Transverse colon (tissue), 4 donors: ENCODE measurements around the gene PLA2G4E. TPM values are rescaled to one million over a fixed set of nuclear protein-coding genes. Genes with fewer than 3 reads are reported as not detected.

ENCODE experiments used
- DNase-seq: peaks from one replicate; pipeline ENCODE4 v3.0.0-alpha.2; 2019
- H3K27ac ChIP-seq, 4 donors: fragments of 200-600 bp; sonication (generic); 2 replicates each; pipeline ENCODE4 v1.5.1; 2016 to 2018; ENCODE audit warnings: inconsistent platforms in 4 of 4
- H3K27me3 ChIP-seq: fragments of 200-600 bp; sonication (generic); 2 replicates; pipeline ENCODE4 v1.5.1; 2017; ENCODE audit warnings: inconsistent platforms
- H3K36me3 ChIP-seq, 4 donors: fragments of 200-600 bp; sonication (generic); 2 replicates each; pipeline ENCODE4 v1.5.1; 2017 to 2019; ENCODE audit warnings: inconsistent platforms in 4 of 4
- H3K4me1 ChIP-seq, 4 donors: fragments of 200-600 bp; sonication (generic); 2 replicates each; pipeline ENCODE4 v1.5.1; 2017 to 2020; ENCODE audit warnings: inconsistent platforms in 4 of 4
- H3K4me3 ChIP-seq, 4 donors: fragments of 200-600 bp; sonication (generic); 1 replicate in 1 of 4; 2 replicates in 3 of 4; pipeline versions ENCODE4 v1.5.1 to v1.6.1; 2017 to 2019; ENCODE audit warnings: inconsistent platforms in 4 of 4
- H3K9me3 ChIP-seq, 2 donors: fragments of 200-600 bp; sonication (generic); 2 replicates each; pipeline ENCODE4 v1.5.1; 2017 to 2019; ENCODE audit warnings: inconsistent platforms in 2 of 2
- EP300 ChIP-seq: sonication (generic); formaldehyde crosslinking; IDR thresholded peaks from one replicate; pipeline ENCODE4 v1.6.1; 2017; ENCODE audit warnings: antibody characterized with exemption, low read depth
- POLR2A ChIP-seq: fragments of 450-650 bp; IDR thresholded peaks from one replicate; pipeline ENCODE4 v1.6.1; 2016; ENCODE audit warnings: antibody characterized with exemption, mild to moderate bottlenecking, moderate library complexity
- POLR2AphosphoS5 ChIP-seq, 3 donors: sonication (generic); formaldehyde crosslinking; IDR thresholded peaks; one replicate each; pipeline ENCODE4 v1.6.1; 2016; ENCODE audit warnings: antibody characterized with exemption in 3 of 3
- WGBS, 2 donors: methylation state at CpG; one replicate each; pipeline ENCODE4 v1.1.5; 2018; ENCODE audit warnings: low coverage in 1 of 2; 5-methylcytosine and 5-hydroxymethylcytosine counted together
- in situ Hi-C, 4 donors: fragments of 200-750 bp; cut with MboI; loops; one replicate each; pipeline versions ENCODE4 v1.15.0 to v1.15.1; 2017; ENCODE audit warnings: low sequenced_read_pairs in 3 of 4, low pct_ligation_motif_present in 1 of 4, low pct_unique_long_range_greater_than_20kb in 1 of 4
- intact Hi-C: fragments of 100-400 bp; cut with DNase I; formaldehyde crosslinking; loops from one replicate; pipeline ENCODE4 v1.15.1; 2023; ENCODE audit warnings: low total_unique reads
- total RNA-seq, 4 donors: library from RNA; depleted of rRNA; stranded (reverse); fragments of >200 nt; gene quantifications; one replicate each; pipeline ENCODE4 v1.1.0, GENCODE V29; 2016
- TF ChIP-seq, protein P1 (sequence below), 5 experiments: fragments of 200-600 bp in 3 of 5; fragments of 450-650 bp in 2 of 5; sonication (generic) in 3 of 5; IDR thresholded peaks; 1 replicate in 2 of 5; 2 replicates in 3 of 5; pipeline ENCODE4 v1.5.1; 2016 to 2017; ENCODE audit warnings: antibody characterized with exemption in 5 of 5, inconsistent platforms in 3 of 5, mild to moderate bottlenecking in 2 of 5, moderate library complexity in 1 of 5

Gene PLA2G4E
- total RNA-seq, 4 donors from 2014 or later, result 0.32 TPM; not detected in 3

DNA sequence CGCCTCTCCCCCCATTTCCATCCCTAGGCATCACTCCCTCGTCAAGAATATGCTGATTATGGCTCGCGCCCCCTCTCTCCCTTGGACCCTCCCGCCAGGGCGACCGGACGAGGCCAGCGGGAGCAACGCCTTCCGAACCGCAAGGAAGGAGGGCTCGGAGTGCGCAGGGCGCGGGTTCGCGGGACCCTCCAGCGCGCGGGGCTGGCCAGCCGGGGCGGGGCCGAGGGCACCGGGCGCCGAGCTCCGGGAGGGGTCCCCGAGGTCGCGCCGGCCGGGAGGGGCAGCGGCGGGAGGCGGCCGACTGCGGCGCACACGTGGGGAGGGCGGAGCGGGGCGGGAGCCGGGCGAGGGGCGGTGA lies 49.0 kb downstream of the PLA2G4E start:
- Histone ChIP-seq H3K36me3 (no peaks in the 10 kb centered on the region), H3K9me3 (no peaks in the 10 kb centered on the region), H3K27me3 (no peaks in the 10 kb centered on the region), H3K27ac (peak overlapping the region; percentile 82 to 96 (median 92)), H3K4me1 (peaks cover 0 to 63% (median 42%) of the 10 kb centered on the region in 4 donors), H3K4me3 (peak overlapping the region; percentile 67 to 94 (median 76))
- no peak for DNase-seq
- in situ Hi-C loops (no loop called here), intact Hi-C loops (no loop called here)
- WGBS, 2 donors, result 1 to 17% methylated on average over 1 to 11 of the region's 46 CpGs
- no peak for TF ChIP-seq POLR2A
- TF ChIP-seq, protein P1, sequence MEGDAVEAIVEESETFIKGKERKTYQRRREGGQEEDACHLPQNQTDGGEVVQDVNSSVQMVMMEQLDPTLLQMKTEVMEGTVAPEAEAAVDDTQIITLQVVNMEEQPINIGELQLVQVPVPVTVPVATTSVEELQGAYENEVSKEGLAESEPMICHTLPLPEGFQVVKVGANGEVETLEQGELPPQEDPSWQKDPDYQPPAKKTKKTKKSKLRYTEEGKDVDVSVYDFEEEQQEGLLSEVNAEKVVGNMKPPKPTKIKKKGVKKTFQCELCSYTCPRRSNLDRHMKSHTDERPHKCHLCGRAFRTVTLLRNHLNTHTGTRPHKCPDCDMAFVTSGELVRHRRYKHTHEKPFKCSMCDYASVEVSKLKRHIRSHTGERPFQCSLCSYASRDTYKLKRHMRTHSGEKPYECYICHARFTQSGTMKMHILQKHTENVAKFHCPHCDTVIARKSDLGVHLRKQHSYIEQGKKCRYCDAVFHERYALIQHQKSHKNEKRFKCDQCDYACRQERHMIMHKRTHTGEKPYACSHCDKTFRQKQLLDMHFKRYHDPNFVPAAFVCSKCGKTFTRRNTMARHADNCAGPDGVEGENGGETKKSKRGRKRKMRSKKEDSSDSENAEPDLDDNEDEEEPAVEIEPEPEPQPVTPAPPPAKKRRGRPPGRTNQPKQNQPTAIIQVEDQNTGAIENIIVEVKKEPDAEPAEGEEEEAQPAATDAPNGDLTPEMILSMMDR (IDR thresholded peaks at IDR 0.05), result no peak
- no peak for TF ChIP-seq EP300
- TF ChIP-seq POLR2AphosphoS5 (IDR thresholded peaks at IDR 0.05), result no peak

DNA sequence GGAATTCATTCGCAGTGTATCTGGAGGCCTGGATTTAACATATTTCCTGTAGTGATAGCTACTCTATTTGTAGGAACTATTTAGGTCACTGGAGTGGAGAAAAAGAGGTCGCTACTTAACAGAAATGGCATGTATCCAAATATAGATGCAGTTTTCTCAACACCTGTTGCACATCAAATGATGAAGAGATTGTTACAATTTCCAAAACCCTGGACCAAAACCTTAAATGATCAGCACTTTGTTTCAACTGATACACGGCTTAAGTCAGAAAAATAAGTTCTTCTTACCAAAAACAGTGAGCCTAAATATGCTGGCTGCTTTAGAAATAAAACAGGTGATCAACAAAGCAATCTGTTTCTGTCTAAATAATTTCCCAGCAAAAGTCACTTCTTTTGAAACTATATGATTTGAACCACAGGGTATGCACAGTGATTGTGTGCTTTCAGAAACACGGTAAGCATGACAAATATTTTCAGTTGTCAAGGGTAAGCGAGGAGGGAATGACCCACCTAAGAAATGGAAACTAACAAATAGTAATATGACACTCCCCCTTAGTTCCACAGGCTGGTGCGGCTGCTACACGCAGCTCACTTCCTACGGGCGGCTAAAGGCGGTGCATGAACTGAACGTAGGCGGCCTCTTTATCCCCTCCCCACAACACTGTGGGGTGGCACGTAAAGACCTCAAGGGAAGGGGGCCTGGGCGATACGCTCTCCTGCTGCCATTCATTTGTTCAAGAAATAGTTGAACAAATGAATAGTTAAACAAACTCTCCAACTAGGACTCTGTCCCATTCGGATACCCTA lies 49.5 kb downstream of the PLA2G4E start:
- Histone ChIP-seq H3K9me3 (no peaks in the 10 kb centered on the region), H3K36me3 (no peaks in the 10 kb centered on the region), H3K4me1 (peaks cover 0 to 69% (median 45%) of the 10 kb centered on the region in 4 donors), H3K4me3 (peak overlapping the region; percentile 67 to 94 (median 76)), H3K27ac (peak overlapping the region; percentile 82 to 96 (median 92)), H3K27me3 (no peaks in the 10 kb centered on the region)
- intact Hi-C loops (no loop called here), in situ Hi-C loops (no loop called here)
- TF ChIP-seq POLR2A (peak; percentile 70), EP300 (no peak), POLR2AphosphoS5 (IDR thresholded peaks at IDR 0.05) (peak; percentile 63 to 80 (median 70))
- TF ChIP-seq, protein P1 (IDR thresholded peaks at IDR 0.05), result peak in 2 of 5 experiments; percentile 40 to 51
- DNase-seq, result peak; percentile 72
- 7 to 18% methylated on average over 6 to 16 of the region's 16 CpGs for WGBS, 2 donors

DNA sequence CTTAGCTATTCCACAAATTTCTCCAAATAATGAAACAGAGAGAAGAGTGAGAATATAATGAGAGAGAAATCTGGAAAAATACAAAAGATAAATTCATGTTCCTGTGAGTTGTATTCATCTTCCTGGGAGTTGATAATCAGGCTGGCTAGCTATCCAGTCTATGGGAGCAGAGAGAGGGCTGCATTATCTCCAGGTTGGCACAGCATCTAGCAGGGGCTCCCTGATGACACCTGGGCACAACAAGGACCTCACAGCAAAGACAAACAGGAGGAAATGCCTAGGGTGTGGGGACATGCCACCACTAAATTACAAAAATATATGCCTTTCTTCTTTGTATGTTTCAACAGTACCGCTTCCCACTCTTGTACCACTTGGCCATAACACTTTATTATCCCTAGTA lies 50.4 kb downstream of the PLA2G4E start:
- Histone ChIP-seq H3K4me1 (peaks cover 0 to 76% (median 46%) of the 10 kb centered on the region in 4 donors), H3K9me3 (no peaks in the 10 kb centered on the region), H3K36me3 (no peaks in the 10 kb centered on the region), H3K27ac (peak overlapping the region; percentile 82 to 96 (median 92)), H3K4me3 (peak overlapping the region in 1 of 4 donors; percentile 67), H3K27me3 (no peaks in the 10 kb centered on the region)
- 91 to 100% methylated on average over 1 of the region's 1 CpG for WGBS, 2 donors
- DNase-seq, result peak; percentile 6
- in situ Hi-C loops, result no loop called here
- intact Hi-C loops, result no loop called here
- TF ChIP-seq POLR2AphosphoS5 (IDR thresholded peaks at IDR 0.05), result no peak
- no peak for TF ChIP-seq POLR2A
- no peak for TF ChIP-seq EP300
- TF ChIP-seq, protein P1 (IDR thresholded peaks at IDR 0.05), result no peak

DNA sequence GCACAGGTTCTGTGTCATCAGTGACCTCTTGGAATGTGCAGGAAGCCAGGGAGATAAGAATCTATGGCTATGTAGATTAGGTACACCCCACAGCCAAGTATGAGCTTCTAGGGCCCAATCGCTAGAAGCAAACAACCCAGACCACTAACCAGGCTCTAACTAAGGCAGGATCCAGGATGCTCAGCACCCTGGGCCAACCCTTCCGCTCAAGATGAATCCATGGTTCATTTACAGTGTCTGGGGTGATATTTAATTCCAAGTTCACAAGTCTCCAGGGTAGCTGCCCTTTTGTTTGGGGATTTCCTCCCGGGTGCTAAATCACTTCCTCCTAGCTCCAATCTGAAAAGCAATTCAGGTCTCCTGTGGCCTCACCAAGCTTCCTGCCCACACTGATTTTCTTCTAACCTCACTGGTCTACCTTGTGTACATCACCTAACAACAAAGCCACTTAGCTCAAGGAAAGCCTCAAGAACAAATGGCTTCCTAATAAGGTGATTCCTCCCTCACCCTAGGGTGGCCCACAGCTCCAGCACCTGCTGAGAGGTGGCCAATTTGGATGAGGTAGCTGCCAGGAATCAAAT lies 50.9 kb downstream of the PLA2G4E start:
- 0 to 55% methylated on average over 1 to 3 of the region's 3 CpGs for whole genome bisulfite sequencing, 2 donors
- no peak for TF ChIP-seq POLR2A
- no peak for TF ChIP-seq EP300
- TF ChIP-seq, protein P1 (IDR thresholded peaks at IDR 0.05), result no peak
- TF ChIP-seq POLR2AphosphoS5 (IDR thresholded peaks at IDR 0.05), result no peak
- Histone ChIP-seq H3K27me3 (no peaks in the 10 kb centered on the region), H3K4me1 (peaks cover 0 to 76% (median 46%) of the 10 kb centered on the region in 4 donors), H3K4me3 (peak overlapping the region in 1 of 4 donors; percentile 67), H3K36me3 (no peaks in the 10 kb centered on the region), H3K9me3 (no peaks in the 10 kb centered on the region), H3K27ac (peak overlapping the region; percentile 82 to 96 (median 92))
- in situ Hi-C loops, result no loop called here
- intact Hi-C loops, result no loop called here
- DNase-seq, result peak; percentile 19
